ENCODE data around the gene RALA. TPM values are rescaled to one million over a fixed set of nuclear protein-coding genes. Genes with fewer than 3 reads are reported as not detected.

The RALA gene
- total RNA-seq, 1 experiment from 2014 or later: 27.3 TPM

- ATAC-seq: no peak
- DNase-seq (ENCODE audit: low read depth, low spot score): no peak
- CTCF ChIA-PET: no interaction called here
- BruUV-seq (replicated peaks): no TSS peak
- Histone ChIP-seq H3K4me3 (replicated peaks in 1 of 2; ENCODE audit: low read depth in 1 of 2, low read length in 2 of 2) (no peak overlapping the region), H4K20me1 (ENCODE audit: insufficient read depth) (no peaks in the 10 kb centered on the region), H3K9me3 (ENCODE audit: control insufficient read depth in 1 of 2, insufficient read depth in 1 of 2, low read depth in 1 of 2, low read length in 2 of 2) (no peaks in the 10 kb centered on the region), H3K36me3 (ENCODE audit: control insufficient read depth in 1 of 2, insufficient read depth in 2 of 2, low read length in 2 of 2) (no peaks in the 10 kb centered on the region), H3K9ac (ENCODE audit: low read length) (no peak overlapping the region), H3K27ac (ENCODE audit: low read depth, low read length) (no peak overlapping the region), H3K27me3 (ENCODE audit: insufficient read depth, low read length) (no peaks in the 10 kb centered on the region), H2AFZ (ENCODE audit: low read depth, low read length, poor library complexity, severe bottlenecking) (no peak overlapping the region), H3K9me2 (ENCODE audit: insufficient read depth) (no peaks in the 10 kb centered on the region), H3K4me1 (ENCODE audit: control insufficient read depth in 1 of 2, insufficient read depth in 2 of 2, low read length in 2 of 2) (peaks cover 3 to 4% of the 10 kb centered on the region in 2 experiments; a peak in 1 of 4 replicates), H3K4me2 (ENCODE audit: low read length) (no peak overlapping the region), H3K79me2 (ENCODE audit: insufficient read depth, low read length) (no peaks in the 10 kb centered on the region)
- RAD21 ChIA-PET (ENCODE audit: low non-redundant PET in 1 of 2, low total read pairs in 2 of 2, uncharacterized antibody in 2 of 2, unreplicated experiment in 2 of 2): no interaction called here
- TF ChIP-seq RAD21 (IDR thresholded peaks at IDR 0.05; ENCODE audit: low read depth) (no peak), ZBTB33 (IDR thresholded peaks at IDR 0.05; ENCODE audit: extremely low read depth, insufficient replicate concordance, low read length) (no peak), SIN3A (IDR thresholded peaks at IDR 0.05; ENCODE audit: low read depth) (no peak), POLR2AphosphoS5 (IDR thresholded peaks at IDR 0.05; ENCODE audit: low read depth, low read length) (no peak), ZFX (IDR thresholded peaks at IDR 0.05) (no peak), TCF7L2 (IDR thresholded peaks at IDR 0.05; ENCODE audit: borderline replicate concordance, extremely low read depth, insufficient read depth, insufficient read length) (no peak), SRF (IDR thresholded peaks at IDR 0.05; ENCODE audit: low read depth) (no peak), ZNF274 (IDR thresholded peaks at IDR 0.05; ENCODE audit: low read depth, low read length) (no peak), ELF1 (IDR thresholded peaks at IDR 0.05; ENCODE audit: borderline replicate concordance, low read depth) (no peak)
- TF ChIP-seq, protein P1, sequence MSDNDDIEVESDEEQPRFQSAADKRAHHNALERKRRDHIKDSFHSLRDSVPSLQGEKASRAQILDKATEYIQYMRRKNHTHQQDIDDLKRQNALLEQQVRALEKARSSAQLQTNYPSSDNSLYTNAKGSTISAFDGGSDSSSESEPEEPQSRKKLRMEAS (IDR thresholded peaks at IDR 0.05): no peak
- POLR2A ChIA-PET: no interaction called here
- intact Hi-C loops (cut with micrococcal nuclease): no loop called here
These were observed 134.2 kb downstream of the RALA start for GRCh38 chr7:39757604-39758003.

Other genes starting within 250 kb of the RALA start
- 16.9 TPM for gene YAE1, start 57.2 kb upstream of the RALA start, total RNA-seq (2021; ENCODE audit: unreplicated experiment)